Ovary (tissue), 3 donors: ENCODE data around the gene SPP1.
"Not testable (repeated sequence)": the region's sequence is repeated elsewhere in the genome, so short reads cannot be mapped to it uniquely, and the experiment has no call there.

ENCODE experiments used
- EP300 ChIP-seq: sonication (generic); formaldehyde crosslinking; IDR thresholded peaks from one replicate; pipeline ENCODE4 v1.6.1; 2017; ENCODE audit warnings: antibody characterized with exemption
- POLR2A ChIP-seq: fragments of 450-650 bp; IDR thresholded peaks from one replicate; pipeline ENCODE4 v1.6.1; 2017; ENCODE audit warnings: antibody characterized with exemption, mild to moderate bottlenecking, moderate library complexity
- TF ChIP-seq, protein P1 (sequence below), 3 donors: fragments of 450-650 bp in 2 of 3; fragments of 200-600 bp in 1 of 3; IDR thresholded peaks; one replicate each; pipeline versions ENCODE4 v1.5.1 to v1.8.0; 2016 to 2022; ENCODE audit warnings: antibody characterized with exemption in 3 of 3, mild to moderate bottlenecking in 1 of 3
- donor health status: DM: no; HTN: no; CAD: no.

DNA sequence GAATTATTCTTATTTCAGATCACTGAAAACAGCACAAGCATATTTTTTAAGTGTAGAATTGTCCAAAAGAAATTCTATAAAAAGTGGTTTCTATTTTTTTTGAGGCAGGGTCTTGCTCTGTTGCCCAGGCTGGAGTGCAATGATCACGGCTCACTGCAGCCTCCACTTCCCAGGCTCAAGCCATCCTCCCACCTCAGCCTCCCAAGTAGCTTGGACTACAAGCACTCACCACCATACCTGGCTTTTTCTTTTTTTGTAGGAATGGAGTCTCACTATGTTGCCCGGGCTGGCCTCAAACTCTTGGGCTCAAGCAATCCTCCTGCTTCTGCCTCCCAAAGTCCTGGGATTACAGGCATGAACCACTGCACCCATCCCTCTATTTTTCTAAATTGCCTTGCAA, 34.7 kb upstream of the SPP1 start:
- TF ChIP-seq POLR2A, EP300: not testable (repeated sequence)
- TF ChIP-seq, protein P1, sequence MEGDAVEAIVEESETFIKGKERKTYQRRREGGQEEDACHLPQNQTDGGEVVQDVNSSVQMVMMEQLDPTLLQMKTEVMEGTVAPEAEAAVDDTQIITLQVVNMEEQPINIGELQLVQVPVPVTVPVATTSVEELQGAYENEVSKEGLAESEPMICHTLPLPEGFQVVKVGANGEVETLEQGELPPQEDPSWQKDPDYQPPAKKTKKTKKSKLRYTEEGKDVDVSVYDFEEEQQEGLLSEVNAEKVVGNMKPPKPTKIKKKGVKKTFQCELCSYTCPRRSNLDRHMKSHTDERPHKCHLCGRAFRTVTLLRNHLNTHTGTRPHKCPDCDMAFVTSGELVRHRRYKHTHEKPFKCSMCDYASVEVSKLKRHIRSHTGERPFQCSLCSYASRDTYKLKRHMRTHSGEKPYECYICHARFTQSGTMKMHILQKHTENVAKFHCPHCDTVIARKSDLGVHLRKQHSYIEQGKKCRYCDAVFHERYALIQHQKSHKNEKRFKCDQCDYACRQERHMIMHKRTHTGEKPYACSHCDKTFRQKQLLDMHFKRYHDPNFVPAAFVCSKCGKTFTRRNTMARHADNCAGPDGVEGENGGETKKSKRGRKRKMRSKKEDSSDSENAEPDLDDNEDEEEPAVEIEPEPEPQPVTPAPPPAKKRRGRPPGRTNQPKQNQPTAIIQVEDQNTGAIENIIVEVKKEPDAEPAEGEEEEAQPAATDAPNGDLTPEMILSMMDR (IDR thresholded peaks at IDR 0.05) = not testable (repeated sequence)
